Gastroesophageal sphincter (tissue), 3 donors: ENCODE results near the gene VPREB1.
"Not testable (repeated sequence)": the region's sequence is repeated elsewhere in the genome, so short reads cannot be mapped to it uniquely, and the experiment has no call there.

ENCODE experiments used
- CTCF ChIP-seq, 4 experiments: fragments of 200-600 bp in 2 of 4; fragments of 450-650 bp in 2 of 4; sonication (generic) in 1 of 4; IDR thresholded peaks; one replicate each; pipeline ENCODE4 v1.5.1; 2017 to 2019; ENCODE audit warnings: antibody characterized with exemption in 4 of 4, mild to moderate bottlenecking in 2 of 4, moderate library complexity in 2 of 4
- POLR2AphosphoS5 ChIP-seq: sonication (generic); formaldehyde crosslinking; IDR thresholded peaks from one replicate; pipeline ENCODE4 v1.6.1; 2017; ENCODE audit warnings: antibody characterized with exemption

GRCh38 chr22:22284962-22285756 is 40.6 kb downstream of the VPREB1 start:
- not testable (repeated sequence) for TF ChIP-seq CTCF (IDR thresholded peaks at IDR 0.05); POLR2AphosphoS5
